ENCODE data around the gene EPHA6.

Gene EPHA6

DNA sequence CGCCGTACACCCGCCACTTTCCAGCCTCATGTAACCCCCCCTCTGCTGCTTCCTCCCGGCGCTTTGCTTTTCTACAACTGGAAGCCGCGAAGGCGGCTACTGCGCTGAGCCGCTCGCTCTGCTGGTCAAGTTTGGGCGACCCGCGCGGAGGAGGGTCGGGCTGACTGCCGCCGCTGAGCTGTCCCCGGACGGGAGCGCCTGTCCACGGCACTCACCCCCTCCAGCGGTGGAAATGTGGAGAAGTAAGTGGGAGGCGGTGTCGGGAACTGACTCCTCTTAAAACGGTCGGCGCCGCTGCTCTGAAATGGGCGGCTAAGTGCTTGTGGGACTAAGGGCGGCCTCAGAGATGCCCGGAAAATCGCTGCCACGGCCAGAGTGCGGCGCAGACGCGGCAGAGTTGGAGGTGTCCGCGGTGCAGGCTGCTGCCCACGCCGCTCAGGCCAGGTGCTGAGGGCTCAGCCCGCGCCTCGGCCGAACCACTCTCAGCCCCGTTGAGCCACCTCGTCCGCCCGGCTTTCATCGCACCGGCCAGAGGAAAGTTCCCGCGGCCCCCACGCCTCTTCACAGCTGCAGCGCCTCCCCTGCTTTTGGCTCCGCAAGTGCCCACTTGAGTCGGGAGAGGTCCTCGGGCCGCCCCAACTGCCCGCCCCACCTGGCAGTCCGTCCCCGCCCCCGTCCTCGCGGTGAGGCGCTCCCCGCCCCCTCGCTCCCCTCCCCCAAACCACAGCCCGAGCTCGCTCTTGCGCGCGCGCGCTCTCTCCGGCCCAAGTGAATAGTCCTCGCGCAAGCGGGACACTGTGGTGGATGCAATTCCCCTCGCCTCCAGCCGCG is at the start of gene EPHA6:
EPHA6 (plus strand) TSS at position 775 of the 831 bp plus-strand sequence.
- DNase-seq, result no peak

DNA sequence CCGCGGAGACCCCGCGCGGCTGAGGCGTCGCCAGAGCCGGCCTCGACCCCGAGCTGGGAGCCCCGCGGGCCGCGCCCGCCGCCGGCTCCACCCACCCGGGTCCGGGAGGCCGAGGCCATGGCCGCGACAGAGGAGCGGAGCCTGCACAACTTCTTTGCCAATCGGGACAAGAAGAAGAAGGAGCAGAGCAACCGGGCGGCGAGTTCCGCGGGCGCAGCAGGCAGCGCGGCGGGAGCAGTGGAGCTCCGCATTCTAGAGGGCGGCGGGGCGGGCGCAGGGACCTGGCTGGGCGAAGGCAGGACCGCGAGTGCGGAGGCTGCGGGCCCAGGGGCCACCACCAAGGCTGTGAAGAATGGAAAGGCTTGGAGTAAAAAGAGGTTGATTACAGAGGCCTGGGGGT is 37.6 kb upstream of the EPHA6 start:
- no peak for DNase-seq

DNA sequence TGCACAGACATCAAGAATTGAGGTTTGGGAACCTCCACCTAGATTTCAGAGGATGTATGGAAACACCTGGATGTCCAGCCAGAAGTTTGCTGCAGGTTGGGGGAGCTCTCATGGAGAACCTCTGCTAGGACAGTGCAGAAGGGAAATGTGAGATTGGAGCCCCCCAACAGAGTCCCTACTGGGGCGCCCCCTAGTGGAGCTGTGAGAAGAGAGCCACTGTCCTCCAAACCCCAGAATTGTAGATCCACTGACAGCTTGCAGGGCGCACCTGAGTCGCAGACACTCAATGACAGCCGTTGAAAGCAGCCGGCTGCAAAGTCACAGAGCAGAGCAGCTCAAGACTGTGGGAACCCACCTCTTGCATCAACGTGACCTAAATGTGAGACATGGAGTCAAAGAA is 34.6 kb upstream of the EPHA6 start:
- no peak for DNase-seq

DNA sequence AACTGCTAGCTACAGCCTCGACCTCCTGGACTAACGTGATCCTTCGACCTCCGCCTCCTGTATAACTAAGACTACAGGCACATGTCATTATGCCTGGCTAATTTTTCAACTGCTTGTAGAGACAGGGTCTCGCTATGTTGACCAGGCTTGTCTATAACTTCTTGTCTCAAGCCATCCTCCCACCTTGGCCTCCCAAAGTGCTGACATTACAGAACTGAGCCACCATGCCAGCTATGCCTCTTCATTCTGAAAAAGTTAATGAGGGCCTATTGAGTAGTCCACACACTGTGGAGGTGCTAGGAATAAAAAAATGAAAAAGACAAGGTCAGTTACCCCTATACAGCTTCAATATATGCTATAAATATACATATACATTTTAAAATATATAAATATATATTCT is 18.3 kb upstream of the EPHA6 start:
- DNase-seq, result no peak

DNA sequence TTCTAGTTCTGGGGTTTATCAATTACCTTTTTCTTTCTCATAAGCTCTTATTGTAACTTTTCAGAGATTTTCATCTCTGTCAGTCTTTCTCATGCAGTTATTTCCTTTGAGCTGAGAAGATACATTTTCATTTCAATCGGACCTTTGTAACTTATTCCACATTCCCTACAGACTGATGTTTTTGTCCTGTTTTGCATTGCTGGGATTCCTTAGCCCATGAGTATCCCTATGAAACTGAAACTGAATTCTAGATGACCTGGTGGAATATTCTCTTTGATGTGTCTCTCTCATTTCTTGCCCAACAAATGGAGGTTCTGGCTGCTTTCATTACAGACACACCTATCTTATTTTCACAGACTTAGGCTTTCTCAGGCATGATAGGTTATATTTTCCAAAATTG is 10.5 kb upstream of the EPHA6 start:
- no peak for DNase-seq

DNA sequence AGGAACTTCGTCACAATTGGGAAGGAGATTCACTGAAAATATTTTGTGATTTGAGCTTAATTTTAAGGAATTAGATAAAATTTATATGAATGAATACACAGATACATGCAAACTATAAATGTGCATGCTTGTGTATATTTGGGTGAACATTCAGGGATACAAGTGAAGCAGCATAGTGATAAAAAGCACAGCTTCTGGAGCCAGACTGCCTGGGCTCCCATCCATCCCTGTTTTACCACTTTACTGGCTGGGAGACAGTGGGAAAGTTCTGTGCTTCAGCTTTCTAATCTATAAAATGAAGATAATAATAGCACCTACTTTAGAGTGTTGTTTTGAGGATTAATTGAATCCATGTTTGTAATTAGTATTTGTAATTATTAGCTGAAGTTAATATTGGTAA is 8.1 kb upstream of the EPHA6 start:
- DNase-seq, result no peak

DNA sequence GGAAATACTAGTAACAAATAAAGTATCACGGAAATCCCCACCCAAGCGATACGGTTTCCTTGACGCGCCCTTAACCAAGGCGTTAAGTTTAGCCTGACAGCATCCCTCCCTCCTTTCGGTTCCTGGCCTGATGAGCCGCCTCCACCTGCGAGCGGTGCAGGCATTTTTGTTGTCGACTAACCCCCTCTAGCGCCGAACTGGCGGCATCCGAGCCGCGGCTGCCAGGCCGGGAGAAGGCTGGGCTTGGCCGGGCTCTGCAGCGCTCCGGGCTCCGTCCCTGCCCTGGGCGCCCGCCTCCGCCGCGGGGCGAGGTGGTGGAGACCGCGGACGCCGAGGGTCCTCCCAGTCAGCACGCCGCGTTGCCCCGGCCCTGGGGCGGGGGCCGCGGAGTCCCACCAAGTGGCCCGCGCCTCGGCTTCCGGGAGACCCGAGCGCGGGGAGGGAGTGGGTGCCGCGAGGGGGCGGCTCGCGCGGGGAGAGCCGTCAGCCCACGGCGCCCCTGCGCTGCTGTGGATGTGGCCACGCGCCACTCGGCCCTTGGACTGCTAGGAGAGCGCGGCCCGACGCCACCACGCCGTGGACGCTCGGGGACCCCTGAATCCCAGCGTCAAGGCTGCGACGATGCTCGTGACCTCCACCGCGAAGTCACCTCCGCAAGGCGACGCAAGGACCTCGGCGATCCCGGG is 1.1 kb upstream of the EPHA6 start:
- DNase-seq, result no peak

DNA sequence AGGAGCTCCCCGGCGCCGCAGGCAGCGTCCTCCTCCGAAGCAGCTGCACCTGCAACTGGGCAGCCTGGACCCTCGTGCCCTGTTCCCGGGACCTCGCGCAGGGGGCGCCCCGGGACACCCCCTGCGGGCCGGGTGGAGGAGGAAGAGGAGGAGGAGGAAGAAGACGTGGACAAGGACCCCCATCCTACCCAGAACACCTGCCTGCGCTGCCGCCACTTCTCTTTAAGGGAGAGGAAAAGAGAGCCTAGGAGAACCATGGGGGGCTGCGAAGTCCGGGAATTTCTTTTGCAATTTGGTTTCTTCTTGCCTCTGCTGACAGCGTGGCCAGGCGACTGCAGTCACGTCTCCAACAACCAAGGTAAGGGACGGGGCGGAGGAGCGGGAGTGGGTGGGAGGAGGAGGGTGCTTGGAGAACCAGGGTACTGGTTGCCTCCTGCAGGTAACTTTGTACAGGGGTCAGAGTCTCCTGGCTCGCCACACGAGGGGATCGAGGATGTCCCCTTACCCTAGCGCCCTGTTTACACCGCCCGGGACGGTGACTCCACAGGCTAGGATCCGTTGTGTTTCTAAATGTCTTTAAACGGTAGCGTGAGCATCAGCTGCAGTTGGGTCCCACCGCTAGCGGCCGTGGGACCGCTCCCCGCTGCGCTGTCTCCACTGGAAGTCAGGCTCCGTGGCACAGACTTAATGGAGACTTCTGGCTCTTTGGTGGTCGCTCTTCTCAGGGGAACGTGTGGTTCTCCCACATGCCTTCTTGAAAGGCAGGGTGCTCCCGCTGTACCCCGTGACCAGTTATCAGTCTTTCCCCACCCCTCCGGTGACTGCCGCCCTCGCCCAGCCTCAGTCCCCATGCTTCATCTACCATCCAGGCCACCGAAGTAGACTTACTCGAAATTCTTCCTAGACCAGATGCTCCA is 515 bp downstream of the EPHA6 start:
- DNase-seq, result peak; percentile 18

DNA sequence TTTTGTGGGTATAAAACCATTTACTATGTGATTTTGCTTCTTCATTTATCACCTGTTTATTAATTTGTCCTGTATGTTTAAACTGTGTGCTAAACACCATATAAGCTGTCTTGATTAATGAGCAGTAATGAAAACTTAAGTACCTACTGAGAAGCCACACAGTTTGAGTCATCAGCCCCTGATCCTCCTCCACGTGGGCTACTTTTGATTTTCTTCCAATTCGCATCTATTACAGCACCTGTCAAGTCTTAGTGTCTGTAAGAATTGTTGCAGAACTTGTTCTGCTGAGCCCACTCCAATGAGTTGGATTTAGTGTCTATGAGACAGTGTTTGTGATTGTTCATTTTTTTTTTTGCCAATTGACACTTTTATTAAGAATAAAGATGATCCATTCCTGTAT is 16.8 kb downstream of the EPHA6 start:
- DNase-seq, result no peak

DNA sequence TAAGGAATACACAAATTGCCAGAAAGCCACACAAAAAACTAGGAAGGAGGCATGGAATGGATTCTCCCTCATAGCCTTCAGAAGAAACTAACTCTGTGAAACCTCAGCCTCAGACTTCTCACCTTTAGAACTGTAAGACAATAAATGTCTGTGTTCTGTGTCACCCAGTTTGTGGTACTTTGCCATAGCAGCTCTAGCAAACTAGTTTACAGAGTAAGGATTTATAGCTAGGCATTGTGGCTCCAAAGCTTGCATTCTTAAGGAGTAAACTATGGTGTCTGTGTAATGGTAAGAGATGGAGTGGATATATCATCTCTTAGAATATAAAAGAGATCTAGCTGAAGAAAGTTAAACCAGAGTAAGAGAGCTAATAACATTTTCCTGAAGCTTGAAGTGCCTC is 18.9 kb downstream of the EPHA6 start:
- no peak for DNase-seq

DNA sequence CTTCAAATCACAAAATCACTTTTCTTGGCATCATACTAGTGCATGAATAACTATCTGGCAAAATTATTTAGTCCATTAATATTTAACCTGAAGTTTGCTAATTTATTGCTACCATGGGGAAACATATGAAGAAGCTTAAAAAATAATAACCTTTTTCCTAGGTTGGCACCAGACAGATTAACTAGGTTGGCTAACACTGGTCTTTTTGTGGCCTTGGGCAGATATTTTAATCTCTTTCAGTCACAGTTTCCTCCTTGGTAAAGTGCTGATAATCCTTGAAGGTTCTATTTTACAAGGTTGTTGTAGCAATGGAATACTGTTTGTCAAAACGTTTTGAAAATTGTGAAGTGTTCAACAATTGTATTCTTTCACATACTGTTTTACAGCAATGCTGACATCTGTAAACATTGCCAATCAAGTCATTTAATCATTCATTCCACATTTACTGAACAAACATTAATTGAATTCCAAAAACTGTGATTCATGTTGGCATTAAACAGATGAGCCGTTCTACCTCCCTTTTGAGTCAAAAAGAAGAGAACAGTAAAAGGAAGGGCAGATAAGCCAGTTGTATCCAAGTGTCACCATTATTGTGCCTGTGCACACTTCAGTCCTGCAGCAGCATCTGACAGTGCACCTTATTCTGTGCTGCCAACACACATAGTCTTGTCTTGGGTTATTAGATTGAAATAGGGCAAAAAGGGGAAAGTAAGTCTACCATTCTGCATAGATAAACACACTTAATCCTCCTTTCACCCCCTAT is 21.9 kb downstream of the EPHA6 start:
- DNase-seq, result no peak

DNA sequence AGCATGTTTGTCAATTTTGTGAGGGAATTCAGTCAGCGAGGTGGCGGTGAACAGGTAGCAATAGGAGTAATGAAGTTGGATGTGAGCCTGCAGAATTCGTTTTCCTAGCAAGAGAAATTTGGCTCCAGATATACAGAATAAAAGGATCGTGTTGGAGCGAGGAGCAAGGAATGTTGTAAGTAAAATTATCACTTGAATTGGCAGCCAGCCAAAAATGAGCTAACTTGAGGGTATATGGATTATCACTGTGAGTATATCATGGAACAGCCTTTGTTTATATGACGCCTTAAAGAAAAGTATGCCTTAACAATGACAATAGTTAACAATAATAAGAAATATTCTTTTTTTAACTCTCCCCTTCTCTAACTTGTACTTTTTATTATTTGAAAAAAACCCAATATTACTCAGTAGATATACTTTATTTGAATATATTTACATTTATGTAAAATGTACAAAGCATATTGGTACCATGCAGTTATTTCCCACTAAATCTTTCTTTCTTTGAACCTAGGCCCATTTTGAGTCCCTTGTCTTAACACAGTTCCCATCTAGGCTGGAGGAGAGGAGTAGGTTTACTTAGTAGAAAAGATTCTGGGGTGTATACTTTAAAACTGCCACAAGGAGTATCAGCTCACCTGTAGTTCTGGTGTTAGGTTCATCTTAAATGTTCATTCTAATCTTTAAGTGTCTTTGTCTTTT is 29.3 kb downstream of the EPHA6 start:
- no peak for DNase-seq

DNA sequence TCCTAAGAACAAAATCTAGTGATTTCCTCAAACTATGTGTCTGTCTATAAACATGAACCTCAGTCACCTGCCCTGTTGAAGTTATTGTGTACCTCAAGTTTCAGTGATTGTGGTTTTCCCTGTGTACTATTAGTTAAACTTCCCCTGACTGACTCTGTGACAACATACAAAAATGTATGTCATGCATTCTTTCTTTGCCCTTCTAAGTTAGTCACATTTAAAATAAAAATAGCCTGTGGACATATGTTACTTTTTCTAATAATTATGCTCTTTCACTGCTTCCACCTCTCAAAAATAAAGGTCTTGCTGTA is 29.8 kb downstream of the EPHA6 start:
- DNase-seq, result no peak

DNA sequence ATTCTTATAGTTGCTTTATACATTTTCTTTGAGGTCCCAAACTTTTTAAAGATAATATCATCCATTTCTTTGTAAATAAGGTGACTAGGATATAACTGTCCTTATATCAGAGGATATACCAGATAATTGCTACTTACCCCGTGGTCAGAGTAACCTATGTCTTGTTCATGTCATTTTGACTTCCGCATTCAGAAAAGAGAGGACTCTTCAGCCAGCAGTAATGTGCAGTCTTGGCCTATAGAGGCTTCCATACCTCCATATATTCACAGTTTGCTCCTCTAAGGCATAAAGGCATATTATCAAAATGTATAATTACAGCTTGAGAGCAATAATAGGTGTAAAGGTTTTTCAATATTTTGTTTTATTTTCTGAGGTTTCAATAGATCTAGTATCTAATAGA is 38.5 kb downstream of the EPHA6 start:
- no peak for DNase-seq

DNA sequence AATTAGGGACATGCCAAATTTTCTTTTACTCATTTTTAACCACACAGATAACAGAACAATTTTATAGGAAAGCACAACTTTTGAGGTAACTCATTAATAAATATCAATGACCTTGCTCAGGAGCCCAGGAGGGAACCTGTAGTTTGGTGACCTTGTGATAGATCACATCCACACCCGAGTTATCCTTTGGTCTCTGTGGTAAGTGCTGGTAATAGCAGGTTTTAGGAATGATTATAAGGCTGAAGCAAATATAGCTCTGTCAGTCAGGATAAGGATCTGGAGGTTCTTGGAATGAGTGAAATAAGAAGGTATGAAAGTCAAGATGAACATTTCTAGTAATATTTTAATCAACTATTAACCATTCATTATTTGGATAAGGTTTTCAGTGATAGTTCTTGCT is 46.5 kb downstream of the EPHA6 start:
- DNase-seq, result no peak

DNA sequence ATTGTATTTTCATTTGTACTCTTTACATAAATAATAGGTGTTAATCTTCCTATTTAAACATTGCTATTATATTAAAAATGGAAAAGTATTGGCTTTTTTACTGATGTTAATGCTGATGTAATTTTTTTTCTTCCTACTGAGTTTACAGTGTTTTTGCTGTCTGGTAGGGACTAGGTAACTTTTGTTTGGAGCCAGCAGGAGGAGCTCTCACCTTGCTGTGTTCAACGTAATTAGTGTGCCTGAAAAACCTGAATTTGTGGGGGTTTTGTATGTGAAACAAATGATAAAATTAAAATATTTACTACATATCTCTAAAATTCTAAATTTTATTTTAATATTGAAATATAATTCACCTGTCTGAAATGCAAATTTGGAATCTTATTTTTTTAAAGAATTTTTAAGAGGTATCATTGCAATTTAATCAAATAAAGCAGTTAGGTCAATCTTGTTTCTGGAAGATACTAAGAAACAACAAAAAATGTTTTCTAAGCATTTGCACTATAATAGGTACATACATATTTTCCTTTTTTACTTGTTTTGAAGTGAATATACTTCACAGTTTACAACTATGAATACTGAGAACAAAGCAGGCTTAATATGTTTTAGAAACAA is 48.8 kb downstream of the EPHA6 start:
- no peak for DNase-seq

DNA sequence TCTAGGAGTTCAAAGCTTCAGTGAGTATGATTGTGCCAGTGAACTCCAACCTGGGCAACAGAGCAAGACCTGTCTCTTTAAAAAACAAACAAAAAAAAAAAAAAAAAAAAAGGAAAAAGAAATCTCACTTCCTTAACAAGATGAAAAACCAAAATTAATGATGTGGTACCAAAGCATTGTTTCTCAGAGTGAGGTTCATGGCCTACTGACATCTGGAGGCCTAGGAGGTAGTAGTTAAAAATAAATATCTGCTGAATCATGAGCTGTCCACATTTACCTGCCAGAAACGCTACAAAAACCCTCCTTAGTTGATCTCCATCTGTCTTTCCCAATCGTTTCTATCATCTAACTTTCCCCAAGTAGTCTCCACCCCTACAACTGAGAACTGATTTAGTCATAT is 51.2 kb downstream of the EPHA6 start:
- DNase-seq, result no peak

DNA sequence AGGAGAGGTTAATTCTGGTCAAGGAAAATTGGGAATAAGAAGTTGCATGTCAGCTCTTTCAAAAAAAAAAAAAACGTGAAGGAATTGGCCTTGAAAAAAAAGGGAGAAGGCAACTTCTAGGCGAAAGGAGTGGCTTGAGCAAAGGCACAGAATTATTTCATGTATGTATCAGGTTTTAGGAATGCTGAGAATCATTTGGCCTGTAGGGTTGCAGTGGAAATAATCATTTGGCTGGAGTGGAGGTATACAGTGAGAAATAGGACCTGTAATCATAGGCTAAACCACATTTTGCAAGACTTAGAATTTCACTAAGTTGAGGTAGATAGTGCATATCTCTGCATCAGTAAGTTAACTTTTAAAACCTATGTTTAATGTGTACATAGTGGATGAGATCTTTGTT is 54.9 kb downstream of the EPHA6 start:
- DNase-seq, result no peak

DNA sequence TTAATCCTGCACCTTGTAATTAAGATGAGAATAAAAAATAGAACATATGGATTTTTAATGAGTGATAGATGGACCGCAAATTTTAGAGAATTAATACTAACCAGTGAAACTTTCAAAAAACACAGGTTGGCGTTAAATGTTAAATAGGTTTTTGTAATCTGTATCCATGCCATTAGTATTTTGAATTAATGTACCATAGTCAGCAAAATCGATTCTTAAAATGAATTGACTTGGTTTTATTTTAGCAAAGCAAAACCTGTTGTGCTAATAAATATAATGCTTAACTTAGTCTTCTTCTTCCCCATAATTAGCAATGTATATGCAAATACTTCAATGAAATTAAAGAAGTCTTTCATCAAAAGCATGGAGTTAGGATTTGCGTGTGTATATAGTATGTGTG is 63.1 kb downstream of the EPHA6 start:
- DNase-seq, result no peak

DNA sequence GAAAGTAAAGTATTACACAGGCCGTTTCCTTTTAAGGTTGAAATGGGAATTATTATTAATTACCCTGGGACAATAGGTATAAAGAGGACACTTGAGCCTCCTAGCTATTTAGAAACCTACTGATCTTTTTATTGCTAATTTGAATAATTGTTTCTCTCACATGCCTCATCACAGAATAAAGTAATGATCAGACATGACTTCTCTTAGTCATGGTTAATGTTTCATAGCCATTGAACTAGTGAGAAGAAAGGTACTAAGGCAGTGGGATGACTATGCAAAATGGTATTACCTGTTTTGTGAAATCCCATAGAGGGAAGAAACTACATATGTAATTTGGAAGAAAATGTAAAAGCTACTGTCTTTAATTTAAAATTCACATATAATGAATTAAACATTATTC is 85.6 kb downstream of the EPHA6 start:
- DNase-seq, result no peak

DNA sequence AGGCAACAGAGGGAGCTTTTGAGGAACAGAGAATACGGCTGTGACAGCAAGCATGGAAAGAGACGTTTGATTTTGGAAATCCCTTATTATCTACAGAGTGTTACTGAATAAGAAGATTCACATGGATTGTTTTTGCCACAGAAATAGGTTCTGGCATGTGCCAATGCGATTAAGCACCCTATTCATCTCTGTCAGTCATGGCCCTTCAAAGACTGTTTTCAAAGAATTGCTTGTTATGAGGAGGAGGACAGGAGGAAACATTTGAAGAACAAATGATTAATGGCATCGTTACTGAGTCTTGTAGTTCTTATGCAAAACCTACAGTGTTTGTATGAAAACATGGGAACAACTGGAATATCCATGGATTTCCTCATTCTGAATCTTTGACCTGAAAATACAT is 86.2 kb downstream of the EPHA6 start:
- no peak for DNase-seq

DNA sequence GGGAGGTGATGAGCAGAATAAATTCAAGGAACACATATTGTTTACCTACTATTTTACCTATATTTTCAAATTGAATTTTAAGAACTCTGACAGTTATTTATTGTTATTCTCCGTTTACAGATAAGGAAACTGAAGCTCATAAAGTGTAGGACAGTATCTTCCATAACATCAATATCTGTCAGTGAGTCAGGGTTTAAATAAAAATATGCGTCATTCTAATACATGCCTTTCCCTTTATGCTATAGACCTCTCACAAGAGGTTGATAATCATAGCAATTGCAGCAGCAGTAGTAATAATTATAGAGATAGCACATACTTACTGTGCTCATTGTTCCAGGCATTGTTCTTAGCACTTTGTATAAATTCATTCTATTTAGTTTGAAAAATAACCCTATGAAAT is 101.1 kb downstream of the EPHA6 start:
- no peak for DNase-seq
